Measurements from ENCODE around the gene NRP1. TPM values are rescaled to one million over a fixed set of nuclear protein-coding genes. Genes with fewer than 3 reads are reported as not detected.

The NRP1 gene
- total RNA-seq, 1 donor from 2014 or later = 178 TPM

DNA sequence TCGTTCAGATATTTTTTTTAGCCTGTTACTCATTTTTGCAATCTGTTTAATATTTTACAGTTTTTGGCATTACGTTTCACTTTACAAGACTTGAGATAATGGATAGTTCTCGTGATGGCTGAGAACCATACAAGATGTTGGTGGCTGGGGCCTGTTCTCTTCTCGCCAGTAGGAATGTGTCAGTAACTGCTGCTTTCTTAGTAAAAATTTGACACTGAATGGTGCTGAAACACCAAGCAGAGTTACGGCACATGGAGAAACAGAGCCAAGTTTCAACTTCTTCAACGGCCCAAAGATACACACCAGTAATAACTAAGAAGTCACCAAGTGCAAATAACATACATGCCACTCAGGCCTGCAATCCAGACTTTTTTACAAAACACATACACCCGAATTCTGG is 130.4 kb downstream of the NRP1 start:
- DNase-seq = no peak

DNA sequence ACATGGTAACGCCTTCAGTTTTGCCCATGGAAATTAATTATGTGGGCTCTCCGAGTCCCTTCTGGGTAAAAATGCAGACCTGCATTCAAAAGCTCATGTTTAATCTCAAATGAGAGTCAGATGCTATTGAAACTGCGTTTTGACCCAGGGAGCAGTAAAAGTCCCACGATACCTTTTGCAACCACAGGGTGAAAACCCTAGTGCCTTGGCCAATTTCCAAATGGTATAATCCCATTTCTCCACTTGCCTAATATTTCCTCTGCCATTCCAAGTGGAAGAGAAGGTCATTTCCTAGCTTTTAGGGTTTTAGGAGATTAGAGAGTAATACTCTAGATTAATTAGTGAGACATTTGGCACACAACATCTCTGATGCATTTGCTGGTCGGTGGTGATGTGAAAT is 132.5 kb downstream of the NRP1 start:
- no peak for DNase-seq

DNA sequence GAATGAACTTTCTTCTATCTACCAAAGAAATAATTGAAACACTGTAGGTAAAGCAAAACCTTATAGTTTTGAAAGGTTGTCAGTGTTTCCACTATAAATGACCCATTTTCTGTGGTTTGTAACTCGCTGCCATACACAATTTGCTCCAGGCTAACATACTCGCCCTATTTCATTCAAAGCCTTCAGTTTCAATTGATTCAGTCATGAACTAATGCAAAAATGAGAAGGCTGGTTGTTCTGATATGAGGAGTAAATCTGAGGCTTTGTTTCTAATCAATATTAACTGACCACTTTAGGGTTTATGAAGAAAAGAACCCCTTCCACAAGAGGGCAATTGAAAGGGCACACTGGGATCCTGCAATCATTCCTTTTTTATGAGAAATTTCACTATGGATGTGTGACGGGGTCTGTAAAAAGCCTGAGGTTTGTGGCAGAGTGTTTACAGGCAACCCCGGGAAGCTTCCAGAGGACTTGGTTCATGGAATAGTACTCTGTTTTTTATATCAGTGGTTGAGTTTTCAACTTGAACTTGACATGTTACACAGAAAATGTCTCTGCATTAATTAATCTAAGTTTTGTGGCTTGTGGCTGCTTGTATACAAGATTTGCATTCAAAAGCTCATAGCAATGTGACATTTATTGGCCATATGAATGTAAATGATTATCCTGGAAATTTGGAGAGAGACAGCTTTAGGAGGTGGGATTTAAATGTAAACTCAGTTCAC is 133.2 kb downstream of the NRP1 start:
- DNase-seq = no peak

DNA sequence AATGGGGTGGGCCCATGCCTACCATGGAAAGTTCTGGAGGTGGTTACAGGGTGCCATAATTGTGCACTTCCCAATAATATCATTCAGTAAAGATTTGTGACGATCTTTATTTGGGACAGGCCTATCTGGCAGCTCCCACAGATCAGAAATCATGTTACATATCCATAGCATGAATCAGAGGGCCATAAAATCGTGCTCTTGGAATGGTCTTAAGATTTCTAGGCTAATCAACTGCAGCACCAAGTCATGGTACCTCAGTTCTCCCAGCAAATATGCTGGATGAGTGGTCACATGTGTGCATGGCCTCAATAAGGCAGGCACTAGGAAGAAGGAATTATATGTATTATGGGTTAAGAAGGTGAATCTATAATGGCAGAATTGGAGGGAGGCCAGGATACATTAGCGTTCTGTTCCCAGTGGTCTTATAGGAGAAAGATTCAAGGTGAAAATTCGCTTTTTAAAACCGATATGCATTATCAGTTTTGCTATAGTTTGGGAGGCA is 134.7 kb downstream of the NRP1 start:
- DNase-seq = no peak

DNA sequence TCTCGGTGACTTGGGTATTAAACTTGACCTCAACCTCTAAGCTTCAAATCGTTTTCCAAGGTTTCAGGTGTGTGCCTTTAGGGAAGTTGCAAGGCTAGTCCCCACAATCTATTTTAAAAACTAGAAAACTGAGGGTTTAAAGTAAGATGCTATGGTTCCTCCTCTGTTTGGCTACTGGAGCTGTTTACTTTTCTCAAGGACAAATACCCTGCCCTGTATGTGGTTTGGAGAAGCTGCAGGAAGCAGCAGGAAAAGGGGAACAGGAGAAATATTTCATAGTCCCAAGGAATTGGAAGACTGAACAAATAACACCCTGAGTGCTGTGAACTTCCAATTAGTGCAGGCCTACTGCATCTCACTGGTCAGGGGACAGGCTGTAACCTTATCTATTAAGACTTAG is 135.9 kb downstream of the NRP1 start:
- DNase-seq = no peak

DNA sequence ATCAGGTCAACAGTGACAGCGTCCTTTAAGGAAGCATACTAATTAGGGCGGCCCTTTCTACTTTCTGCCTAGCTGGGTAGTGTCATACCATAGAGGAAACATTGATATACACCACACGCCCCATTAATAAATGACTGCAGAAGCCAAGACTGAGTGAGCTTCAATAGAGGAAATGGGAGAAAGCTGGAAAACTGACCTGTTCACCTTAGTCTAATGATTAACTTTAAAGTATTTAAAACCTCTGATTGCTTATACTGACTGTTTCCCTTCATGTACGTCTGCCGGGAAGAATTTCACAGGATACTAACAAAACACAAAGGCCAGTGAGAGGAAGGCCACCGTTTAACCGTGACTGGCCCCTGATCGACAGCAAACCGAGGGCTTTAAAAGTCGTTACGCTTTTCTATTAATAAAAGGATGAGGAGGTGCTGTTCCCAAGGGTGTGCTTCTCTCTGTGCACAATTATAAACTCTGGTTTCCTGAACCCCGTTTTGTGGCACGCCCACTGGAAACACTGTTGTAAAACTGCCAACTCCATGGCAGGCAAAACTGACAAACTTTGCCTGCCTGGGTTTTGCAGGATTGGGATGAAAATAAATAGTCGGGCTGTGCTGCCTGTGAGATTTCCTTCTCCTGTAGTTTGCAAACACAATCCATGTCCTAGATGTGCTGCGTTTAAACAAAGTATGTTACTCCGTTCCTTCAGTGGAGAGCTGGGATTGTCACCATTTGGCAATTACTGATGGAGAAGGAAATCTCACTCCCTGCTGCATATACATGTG is 137.6 kb downstream of the NRP1 start:
- peak; percentile 90 for DNase-seq

DNA sequence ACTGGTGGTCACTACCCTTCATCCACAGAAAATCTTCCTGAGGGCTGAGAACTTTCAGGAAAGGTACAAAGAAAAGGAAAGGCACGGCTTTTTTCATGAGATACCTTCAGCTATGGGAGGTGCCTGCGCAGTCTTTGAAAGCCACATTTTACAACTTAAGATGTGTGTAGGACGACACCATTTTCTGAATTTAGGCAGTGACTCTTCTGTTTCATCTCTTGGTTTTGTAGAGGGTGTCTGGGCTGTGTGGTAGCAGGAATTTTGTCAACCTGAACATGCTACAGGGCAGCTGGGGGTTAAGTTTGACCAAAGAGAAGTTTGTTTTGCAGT is 138.1 kb downstream of the NRP1 start:
- no peak for DNase-seq

DNA sequence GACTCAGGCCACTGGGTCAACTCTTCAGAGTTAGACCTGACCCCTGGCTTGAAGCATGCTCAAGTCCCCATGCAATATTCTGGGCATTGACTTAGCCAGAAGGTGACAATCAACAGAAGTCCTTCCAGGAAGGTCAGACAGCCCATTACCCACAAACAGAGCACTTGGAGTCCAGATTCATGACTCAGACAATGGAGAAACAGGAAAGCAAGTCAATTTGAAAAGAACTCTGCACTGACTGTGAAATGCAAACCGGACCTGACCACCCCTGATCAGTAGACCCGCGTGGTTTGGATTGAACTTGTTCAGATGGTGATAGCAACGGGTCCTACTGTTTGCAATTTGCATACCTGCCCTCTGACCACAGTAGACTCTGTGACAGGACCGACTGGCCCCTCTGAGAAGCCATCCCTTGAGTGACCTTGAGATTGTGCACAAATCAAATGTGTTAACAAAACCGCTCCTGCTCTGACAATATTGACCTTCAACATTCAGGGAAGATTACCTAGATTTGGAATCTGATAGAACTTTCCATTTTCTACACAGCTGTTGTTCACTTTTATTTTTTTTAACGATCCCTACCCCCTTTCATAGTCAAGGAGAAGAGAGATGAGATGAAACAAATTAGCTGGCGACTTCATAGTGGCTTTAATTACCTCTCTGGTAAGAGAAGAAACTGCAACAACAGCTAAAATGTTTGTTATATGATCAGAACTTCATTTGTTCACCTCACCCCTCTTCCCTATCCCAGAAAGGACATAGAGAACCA is 138.7 kb downstream of the NRP1 start:
- peak; percentile 82 for DNase-seq

DNA sequence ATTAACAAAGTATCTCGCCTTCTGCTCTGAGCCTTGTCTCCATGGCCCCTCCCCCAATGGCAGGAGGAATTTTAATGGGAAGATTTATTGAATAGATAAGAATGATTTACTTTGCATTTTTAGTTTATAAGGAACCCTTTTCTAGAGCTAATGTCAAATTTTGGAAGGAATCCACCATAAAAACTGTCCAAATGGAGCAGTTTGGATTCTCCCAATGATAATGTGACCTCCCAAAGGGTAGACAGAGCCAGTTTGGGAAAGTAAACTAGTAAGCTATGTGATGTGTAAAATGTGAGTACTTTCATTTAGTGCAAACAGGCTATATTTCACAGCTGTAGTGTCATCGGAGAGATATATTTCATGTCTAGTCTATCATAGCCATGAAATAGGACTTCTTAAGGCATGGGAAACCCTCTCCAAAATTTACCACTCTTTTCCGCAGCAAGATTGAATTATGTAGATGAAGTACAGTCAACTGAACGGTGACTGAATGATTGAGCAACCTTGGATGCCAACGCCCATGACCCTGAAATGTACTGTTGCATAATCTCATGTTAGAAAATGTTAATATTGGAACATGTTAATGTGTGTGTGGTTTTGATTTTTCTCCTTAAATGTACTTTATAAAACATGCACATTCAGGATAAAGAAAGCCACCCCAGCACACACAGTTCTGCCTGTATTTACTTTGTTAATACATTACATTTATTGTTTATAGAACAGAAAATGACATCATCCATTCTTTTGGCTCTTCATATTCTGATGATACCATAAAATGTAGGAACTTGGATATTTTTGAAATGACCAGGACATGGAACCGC is 140.6 kb downstream of the NRP1 start:
- peak; percentile 25 for DNase-seq

DNA sequence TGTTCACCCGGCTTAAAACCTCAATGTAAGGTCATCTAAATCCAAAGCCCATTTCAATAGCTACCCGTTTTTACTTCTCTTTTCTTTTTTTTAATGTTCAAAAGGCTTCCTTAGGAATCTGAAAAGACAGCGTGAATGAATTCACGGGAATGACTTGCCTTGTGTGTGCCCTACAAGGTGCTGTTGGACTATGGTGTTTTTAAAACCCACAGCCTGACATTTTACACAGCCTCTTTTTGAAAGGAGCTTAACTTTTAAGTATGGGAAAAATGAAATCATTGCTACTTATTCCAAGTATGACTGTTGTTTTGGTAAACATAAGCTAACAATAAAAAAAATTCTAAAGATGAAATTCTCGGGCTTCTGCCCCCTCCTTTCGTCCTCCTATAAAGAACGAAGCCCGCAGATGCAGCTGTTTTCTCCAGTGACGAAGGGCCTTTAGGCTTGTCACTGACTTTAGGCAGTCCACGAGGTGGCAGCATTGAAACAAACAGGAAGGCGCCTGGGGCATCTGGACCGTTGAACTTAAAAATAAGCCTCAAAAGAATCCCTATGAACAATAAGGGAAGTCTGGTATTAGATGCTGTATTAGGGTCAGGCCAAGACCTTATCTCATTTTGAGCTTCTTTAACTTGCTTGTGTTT is 141.3 kb downstream of the NRP1 start:
- DNase-seq = peak; percentile 94

DNA sequence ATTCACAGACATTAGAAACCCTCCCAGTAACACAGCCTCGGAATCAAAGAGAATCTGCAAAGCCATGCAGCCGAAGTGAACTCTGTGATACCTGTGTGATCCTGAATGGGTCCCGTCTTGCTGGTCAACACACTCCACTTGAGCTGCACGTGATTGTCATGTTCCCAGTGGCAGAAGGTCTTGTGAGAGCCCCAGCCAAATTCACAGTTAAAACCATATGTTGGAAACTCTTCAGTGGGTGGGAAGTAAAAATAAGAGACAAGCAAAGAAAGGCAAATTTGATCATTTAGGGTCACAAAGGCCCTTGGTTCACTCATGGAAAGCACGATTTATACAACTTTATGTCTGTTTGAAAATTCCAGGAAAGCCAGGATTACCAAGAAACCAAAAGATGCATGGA is 142.3 kb downstream of the NRP1 start:
- no peak for DNase-seq

DNA sequence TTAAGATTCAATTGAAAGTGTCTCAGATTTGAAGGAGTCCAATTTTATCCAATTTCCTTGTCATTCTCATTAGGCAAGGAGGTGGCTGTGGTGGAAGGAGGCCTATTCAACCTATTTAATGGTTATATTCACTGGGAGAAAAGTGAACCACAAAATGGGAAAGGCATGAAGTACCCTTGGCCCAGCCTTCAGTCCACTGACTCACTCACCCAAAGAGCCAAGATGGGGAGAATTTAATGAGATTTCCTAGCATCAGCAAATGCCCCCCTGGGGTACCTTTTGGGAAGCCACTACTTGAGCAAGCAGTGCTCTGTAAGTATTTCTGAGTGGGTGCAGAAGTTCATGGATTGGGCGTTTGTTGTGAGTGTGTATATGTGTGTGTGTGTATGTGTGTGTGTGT is 144.1 kb downstream of the NRP1 start:
- DNase-seq = no peak

DNA sequence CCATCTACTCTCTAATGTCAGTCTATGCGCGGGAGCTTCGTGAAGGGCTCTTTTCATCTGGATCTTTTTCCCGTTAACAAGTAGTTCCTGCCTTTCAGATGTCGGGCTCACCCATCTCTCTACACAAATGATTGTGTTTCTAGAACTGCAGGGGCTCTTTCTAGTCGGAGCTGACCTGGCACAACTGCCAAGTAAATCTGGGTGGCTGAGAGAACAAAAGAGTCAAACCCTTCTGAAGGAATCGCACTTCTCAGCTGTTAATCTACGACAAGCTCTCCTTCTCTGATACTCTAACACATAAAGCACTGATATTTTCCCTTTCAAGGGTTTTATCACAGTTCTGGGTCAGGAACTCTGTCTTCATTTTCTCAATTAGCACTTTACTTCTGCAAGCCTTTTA is 144.7 kb downstream of the NRP1 start:
- no peak for DNase-seq

DNA sequence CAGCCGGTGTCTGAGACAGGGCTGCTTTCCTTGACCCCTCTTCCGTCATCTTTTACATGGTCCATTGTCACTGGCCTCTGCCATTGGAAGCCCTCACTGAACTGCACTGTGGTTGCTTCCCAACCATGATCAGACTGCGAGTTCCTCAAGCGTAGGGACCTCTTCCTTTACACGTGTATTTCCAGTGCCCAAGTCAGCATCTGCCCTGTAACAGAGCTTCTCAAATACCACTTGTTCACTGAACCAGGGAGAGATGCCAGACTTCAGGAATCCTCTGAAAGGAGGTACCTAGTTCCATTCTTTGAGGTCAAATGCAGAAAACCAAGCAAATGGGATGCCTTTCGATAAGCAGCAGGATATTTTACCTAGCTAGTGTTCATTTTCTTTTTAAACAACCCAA is 145.1 kb downstream of the NRP1 start:
- DNase-seq = no peak

DNA sequence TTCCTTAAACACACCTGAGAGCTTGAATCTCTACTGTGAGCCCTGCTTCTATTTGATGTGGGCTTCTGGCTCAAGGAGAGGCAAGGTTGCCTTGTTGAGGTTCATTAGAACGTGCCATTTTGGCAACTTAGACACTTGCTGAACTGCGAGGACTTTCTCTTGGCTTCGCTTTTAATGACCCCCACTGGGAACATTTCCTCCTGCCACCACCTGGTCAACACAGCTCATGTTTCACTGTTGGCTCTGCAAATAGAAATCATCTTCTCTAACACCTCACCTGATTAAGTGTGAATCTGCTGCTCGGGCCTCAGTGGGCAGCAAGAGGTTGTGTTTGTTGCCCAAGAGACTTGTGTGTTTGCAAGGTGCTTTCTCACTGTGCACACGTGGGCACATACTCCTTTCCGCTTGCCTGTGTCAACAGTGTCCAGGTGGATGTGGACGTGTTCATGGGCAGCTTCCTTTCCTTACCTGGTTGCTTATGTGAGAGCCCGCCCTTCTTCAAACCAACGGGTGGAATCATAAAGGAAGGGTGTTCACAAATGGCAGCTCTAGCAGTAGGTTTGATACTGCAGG is 147.0 kb downstream of the NRP1 start:
- no peak for DNase-seq

DNA sequence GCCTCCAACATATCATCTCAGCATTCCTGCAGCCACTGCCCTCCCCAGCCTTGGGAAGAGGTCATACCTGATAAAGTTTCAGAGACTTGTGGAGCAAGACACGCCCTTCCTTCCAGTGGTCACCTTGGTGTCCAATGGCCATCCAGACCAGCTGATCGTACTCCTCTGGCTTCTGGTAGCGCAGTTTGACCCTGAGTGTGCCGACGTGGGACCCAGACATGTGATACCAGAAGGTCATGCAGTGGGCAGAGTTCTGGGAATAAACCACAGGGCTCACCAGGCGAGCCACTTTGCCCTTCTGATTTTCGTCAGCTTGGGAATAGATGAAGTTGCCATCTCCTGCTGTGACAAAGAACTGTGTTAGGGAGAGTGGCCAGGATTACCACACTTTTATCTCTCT is 148.3 kb downstream of the NRP1 start:
- no peak for DNase-seq

DNA sequence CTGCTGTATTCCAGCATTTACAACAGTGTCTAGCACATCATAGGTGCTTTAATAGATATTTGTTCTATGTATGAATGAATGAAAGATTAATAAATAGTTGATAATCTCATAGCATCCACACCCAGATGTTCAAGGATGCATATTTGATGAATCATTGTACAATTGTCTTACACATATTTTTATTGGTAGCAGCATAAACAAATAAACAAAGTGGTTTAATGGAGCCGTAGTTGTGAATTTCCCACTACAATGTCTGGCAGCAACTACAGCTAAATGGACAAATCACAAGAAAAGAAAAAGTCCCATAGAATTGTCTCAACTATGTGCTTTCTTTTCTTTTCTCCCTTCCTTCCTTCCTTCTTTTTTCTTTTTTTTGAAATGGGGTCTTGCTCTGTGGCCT is 150.8 kb downstream of the NRP1 start:
- DNase-seq = no peak

DNA sequence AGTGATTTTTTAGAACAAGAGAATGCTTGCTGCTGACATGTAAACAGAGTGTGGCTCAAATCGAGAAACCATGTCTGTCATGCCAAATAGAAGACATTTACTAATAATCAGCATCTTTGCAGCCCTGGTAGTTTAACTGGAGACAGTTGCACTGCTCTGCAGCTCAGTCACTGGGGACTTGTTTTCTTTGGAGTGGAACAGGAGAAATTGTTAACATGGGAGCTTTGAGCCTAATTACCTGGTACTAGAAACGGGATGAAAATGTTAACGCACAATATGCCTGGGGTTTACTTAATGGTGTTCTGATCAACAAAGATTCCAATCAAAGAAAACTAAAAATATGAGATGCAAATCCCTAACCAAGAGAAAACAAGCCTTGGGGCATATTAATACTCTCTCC is 153.5 kb downstream of the NRP1 start:
- no peak for DNase-seq

DNA sequence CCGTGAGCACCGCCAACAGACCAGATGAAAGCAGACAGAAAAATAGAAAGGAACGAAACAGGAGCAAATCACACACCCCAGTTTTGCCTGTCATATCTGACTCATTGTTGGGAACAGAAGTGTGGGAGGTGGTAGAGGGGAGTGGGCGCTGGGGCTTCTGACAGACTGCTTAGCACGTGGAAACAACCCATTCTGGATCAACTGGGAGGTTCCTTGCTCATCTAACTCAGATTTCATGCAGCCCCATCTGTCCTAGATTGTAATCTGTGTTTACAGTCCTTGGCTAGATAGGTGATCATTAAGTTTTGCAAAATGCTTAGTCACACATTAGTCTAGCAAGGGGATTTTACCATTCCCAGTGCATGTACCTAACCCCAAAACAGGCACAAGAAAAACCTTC is 154.1 kb downstream of the NRP1 start:
- DNase-seq = no peak

DNA sequence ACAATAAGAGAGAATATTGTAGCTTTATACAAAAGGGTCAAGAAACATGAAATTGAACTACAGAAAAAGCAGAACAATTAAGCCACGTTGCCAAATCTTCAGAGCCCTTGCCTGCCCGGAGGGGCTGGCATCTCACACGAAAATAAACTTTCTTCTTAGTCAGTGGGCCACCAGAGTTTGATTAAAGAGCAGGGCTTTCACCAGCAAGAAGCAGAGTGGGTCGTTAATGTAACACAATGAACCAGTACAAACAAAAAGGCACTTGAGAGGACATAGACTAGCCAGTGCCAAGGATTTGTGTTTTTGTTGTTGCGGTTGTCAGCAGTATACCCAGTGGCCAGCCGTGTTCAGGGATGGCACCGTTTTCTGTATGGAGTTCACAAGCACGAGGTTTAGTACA is 155.4 kb downstream of the NRP1 start:
- no peak for DNase-seq

DNA sequence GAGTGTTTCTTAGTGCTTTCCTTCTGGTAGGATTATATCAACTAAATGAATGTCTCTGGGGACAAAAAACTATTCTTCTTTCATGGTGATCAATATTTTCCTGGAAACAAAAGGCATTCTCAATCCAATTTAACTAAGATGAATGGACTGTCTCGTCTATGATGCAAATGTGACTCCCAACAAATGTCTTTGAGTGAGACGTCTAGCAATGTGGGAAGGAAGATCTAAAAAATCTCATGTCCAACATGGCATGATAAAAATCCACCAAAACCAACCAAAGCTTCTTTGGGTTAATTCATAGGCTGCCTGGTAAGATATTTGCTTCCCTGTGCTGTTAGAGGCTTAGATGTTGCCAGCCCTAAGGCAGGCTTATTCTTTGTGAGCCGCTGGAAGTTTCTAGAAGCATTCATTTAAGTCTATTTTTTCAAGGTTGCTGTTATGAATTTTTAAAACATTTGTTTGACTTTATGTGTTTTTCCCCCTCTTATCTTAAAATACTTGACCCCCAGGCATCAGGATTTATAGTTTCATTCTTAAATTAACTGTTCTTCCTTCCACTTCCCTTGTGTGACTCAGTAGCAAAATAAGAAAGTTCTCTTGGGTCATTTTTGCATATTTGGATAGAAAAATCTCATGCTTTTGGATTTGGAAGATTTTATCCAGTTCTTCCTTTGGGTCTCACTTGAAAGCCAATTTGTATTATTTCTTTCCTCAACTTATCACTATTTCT is 156.3 kb downstream of the NRP1 start:
- peak; percentile 27 for DNase-seq

All from dermis blood vessel endothelial cell (primary cell).